Measurements from ENCODE around the gene SPEG. TPM values are rescaled to one million over a fixed set of nuclear protein-coding genes. Genes with fewer than 3 reads are reported as not detected.

The SPEG gene
- total and polyA plus RNA-seq, 10 donors = 0.74 to 8.2 (median 3.7) TPM

DNA sequence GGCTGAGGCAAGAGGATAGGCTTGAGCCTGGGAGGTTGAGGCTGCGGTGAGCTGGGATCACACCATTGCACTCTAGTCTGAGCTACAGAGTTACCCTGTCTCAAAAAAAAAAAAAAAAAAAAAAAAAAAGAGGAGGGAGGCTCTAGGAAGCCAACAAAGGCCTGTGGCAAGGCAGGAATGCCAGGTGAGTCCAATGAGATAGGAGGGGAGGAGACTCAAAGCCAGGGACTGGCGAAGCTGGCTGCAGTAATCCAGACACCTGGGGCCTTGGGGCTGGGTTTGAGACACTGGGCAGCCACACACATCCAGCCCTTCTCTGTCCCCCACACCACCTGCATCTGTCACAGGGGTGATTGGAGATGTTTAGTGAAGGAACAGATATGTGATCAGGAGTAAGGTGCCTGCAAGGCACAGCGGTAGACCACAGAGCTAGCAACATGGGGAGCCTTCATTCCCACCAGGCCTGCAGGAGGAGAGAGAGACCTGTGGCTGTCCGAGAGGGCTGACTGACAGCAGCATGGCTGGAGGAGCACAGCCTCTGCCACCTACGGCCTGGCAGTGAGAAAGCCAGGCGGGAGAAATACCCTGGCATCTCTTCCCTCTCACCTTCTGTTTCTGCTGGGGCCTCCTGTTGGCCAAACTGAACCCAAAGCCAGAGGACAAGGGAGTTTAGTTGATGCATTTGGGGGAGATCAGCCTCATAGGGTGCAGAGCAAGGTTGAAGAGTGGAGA is 99.5 kb downstream of the SPEG start:
- Histone ChIP-seq H3K36me3 (peaks cover 0 to 4% (median under 1%) of the 10 kb centered on the region in 6 donors), H3K4me1 (peaks cover 0 to 9% (median 6%) of the 10 kb centered on the region in 6 donors), H3K27ac (no peak overlapping the region), H3K4me3 (no peak overlapping the region), H3K9me3 (no peaks in the 10 kb centered on the region), H3K27me3 (replicated peaks in 1 of 7) (peaks cover 5 to 81% (median 21%) of the 10 kb centered on the region in 7 donors)
- no peak for TF ChIP-seq POLR2A (IDR thresholded peaks at IDR 0.05)
- TF ChIP-seq, protein P1, sequence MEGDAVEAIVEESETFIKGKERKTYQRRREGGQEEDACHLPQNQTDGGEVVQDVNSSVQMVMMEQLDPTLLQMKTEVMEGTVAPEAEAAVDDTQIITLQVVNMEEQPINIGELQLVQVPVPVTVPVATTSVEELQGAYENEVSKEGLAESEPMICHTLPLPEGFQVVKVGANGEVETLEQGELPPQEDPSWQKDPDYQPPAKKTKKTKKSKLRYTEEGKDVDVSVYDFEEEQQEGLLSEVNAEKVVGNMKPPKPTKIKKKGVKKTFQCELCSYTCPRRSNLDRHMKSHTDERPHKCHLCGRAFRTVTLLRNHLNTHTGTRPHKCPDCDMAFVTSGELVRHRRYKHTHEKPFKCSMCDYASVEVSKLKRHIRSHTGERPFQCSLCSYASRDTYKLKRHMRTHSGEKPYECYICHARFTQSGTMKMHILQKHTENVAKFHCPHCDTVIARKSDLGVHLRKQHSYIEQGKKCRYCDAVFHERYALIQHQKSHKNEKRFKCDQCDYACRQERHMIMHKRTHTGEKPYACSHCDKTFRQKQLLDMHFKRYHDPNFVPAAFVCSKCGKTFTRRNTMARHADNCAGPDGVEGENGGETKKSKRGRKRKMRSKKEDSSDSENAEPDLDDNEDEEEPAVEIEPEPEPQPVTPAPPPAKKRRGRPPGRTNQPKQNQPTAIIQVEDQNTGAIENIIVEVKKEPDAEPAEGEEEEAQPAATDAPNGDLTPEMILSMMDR (IDR thresholded peaks at IDR 0.05 in 8 of 11, conservative IDR thresholded peaks at IDR 0.05 in 3 of 11) = no peak
- TF ChIP-seq POLR2AphosphoS5 (IDR thresholded peaks at IDR 0.05) = no peak
- intact Hi-C loops (cut with DNase I; ENCODE audit: low total_unique reads) = loop anchor here (10.0 kb wide), 1 partner anchor 59 kb away; no protein-coding TSS in a partner anchor
- WGBS, 5 donors = 75 to 94% (median 84%) methylated on average over 6 of the region's 6 CpGs
- DNase-seq = no peak

DNA sequence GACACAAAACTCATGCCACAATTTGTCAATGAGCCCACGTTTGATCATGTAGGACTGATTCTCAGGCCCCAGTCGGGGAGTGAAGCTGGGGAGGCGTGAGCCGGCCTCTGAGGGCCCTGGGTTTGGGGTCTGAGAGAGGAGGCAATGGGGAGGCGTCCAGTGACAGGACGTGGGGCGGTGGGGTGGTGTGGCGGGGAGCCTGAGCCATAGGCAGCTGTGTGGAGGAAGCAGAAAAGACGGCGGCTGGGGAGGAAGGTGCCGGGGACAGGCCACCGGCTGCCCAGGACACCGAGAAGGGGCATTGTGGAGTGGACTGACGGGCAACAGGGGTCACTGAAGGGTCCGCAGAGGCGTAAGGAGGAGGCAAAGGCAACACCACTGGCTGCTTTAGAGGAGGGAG is 101.8 kb downstream of the SPEG start:
- Histone ChIP-seq H3K36me3 (peaks cover 0 to 20% (median 6%) of the 10 kb centered on the region in 6 donors), H3K27me3 (replicated peaks in 1 of 7) (peaks cover 0 to 81% (median 10%) of the 10 kb centered on the region in 7 donors), H3K27ac (no peak overlapping the region), H3K9me3 (no peaks in the 10 kb centered on the region), H3K4me3 (no peak overlapping the region), H3K4me1 (peaks cover 2 to 6% (median 3%) of the 10 kb centered on the region in 6 donors)
- TF ChIP-seq POLR2AphosphoS5 (IDR thresholded peaks at IDR 0.05) = no peak
- TF ChIP-seq, protein P1 (IDR thresholded peaks at IDR 0.05 in 8 of 11, conservative IDR thresholded peaks at IDR 0.05 in 3 of 11) = no peak
- no peak for TF ChIP-seq POLR2A (IDR thresholded peaks at IDR 0.05)
- no peak for DNase-seq
- intact Hi-C loops (cut with DNase I; ENCODE audit: low total_unique reads) = loop anchor here (10.0 kb wide), 1 partner anchor 62 kb away; no protein-coding TSS in a partner anchor
- 71 to 83% (median 77%) methylated on average over 16 of the region's 16 CpGs for WGBS, 5 donors

DNA sequence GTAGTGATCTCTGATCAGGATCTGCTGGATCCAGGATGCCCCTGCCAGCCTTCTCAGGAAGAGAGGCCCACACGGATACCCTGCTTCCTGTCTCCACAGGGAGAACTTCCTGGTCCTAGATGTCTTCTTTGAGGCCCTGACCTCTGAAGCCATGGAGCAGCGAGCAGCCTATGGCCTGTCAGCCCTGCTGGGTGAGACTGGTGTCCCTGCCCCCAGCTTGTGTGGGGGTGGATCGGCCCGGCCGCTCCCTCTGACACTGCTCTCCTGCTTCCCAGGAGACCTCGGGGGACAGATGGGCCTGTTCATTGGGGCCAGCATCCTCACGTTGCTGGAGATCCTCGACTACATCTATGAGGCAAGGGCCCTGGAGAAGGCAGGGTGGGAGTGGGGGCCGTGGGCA is 102.3 kb downstream of the SPEG start:
- H3K4me1 ChIP-seq = peaks cover 5 to 12% (median 8%) of the 10 kb centered on the region in 6 donors
- H3K4me3 ChIP-seq = no peak overlapping the region
- no peak for DNase-seq
- H3K27ac ChIP-seq = no peak overlapping the region
- 56 to 69% (median 66%) methylated on average over 3 to 9 of the region's 9 CpGs for WGBS, 5 donors
- H3K27me3 ChIP-seq (replicated peaks in 1 of 7) = peaks cover 0 to 81% (median 10%) of the 10 kb centered on the region in 7 donors
- no peaks in the 10 kb centered on the region for H3K9me3 ChIP-seq
- intact Hi-C loops (cut with DNase I; ENCODE audit: low total_unique reads) = loop anchor here (10.0 kb wide), 1 partner anchor 62 kb away; no protein-coding TSS in a partner anchor
- peaks cover 0 to 20% (median 6%) of the 10 kb centered on the region in 6 donors for H3K36me3 ChIP-seq
- TF ChIP-seq POLR2A (IDR thresholded peaks at IDR 0.05) = no peak
- TF ChIP-seq POLR2AphosphoS5 (IDR thresholded peaks at IDR 0.05) = no peak
- TF ChIP-seq, protein P1 (IDR thresholded peaks at IDR 0.05 in 8 of 11, conservative IDR thresholded peaks at IDR 0.05 in 3 of 11) = no peak
